ENCODE measurements around the gene CCR9. TPM values are rescaled to one million over a fixed set of nuclear protein-coding genes. Genes with fewer than 3 reads are reported as not detected.

The CCR9 gene
- total RNA-seq, 1 donor from 2014 or later = not detected

- peak; percentile 87 for ATAC-seq
Measured at GRCh38 chr3:45938864-45939263, 52.5 kb downstream of the CCR9 start.

DNA sequence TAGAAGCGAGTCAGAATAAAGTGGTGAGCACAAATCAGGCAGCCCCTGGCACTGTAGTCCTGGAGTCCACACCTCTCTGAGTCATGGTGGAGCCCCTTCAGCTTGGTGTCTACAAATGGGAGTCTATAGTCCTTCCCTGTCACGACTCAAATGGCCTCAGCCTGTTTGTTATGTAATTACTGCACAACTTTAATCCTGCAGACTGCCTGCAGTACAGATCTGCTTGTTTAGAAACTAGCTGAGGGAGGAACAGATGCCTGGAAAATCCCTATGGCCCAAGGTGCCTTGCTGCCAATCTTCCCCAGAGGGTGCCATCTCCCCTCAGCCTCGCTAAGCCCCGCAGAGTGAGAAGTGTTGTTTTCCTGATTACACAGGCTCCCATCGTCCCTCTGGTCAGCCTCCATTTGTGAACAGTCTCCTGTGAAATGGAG lies 53.0 kb downstream of the CCR9 start:
- no peak for ATAC-seq

GRCh38 chr3:45940004-45940780 lies 53.8 kb downstream of the CCR9 start:
- ATAC-seq = no peak

DNA sequence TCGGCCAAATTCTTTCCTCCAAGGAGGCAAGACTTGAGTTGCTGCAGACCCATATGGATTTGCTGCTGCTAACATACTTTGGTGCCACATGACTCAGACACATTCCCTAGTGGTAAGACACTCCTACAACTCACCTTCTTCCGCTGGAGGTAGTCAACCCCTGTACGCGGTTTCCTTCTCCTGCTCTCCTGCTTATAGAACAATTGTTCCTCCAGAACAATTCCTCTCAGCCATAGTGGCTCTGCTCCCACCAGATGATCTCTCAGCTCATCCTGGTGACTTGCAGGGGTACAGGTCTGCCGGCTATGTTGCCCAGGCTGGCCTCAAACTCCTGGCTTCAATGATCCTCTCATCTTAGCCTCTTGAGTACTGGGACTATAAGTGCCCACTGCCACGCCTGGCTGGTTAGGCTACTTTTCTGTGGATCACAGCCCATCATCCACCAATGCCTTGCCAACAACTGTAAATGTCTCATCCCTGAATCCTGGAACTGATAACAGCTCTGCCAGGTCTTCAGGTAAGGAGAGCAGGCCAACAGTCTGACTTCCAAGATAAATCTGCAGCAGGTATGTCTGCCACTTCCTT lies 54.5 kb downstream of the CCR9 start:
- no peak for ATAC-seq

DNA sequence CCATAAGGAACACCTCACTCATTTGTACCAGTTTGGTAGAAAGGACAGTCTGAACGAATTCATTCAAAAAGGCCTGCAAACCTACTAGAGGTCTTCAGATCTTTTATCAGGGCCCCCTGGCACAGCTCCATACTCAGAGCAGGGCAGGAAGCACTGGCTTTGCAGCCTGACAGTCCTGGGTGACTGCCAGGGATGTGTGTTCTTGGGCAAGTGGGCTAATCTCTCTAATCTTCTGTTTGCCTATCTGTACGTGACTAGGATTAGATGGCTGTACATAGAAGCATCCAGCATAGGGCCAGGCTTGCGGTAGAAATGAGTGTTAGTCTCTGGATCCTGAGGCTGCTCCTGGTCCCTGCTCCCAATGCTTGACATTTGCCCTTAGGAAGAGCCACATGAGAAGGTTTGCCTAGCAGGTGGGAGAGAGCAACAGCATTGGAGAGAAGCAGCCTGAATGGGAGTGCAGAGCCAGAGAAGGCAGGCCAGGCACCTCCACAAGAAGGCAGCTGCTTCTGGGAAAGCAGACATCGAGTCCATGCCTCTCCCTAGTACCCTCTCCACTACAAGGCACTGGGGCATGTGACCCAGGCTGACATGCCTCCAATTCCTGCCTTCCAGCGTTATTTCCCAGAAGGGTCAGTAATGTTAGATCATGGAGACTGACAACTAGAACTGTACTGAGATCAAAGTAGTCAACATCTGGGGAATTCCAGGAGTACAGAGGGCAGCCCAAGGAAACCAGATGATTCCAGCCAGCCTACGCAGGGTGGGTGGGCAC lies 55.9 kb downstream of the CCR9 start:
- no peak for ATAC-seq

GRCh38 chr3:45943207-45943846 lies 57.0 kb downstream of the CCR9 start, which contains the start of gene CXCR6:
TSS of gene CXCR6 (plus strand) at chr3:45943464. CDS start at chr3:45946482, 3,018 bp downstream.
- no peak for ATAC-seq

- no peak for ATAC-seq
Measured at GRCh38 chr3:45944830-45945620, 58.7 kb downstream of the CCR9 start.

DNA sequence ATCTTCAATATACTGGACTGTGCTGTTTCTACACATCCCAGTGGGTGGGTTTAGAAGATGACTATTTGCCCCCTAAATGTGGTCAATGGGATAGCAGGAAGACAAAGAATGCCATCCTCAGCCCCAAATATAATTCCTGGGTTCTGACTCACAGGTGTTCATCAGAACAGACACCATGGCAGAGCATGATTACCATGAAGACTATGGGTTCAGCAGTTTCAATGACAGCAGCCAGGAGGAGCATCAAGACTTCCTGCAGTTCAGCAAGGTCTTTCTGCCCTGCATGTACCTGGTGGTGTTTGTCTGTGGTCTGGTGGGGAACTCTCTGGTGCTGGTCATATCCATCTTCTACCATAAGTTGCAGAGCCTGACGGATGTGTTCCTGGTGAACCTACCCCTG lies 60.0 kb downstream of the CCR9 start:
- no peak for ATAC-seq

GRCh38 chr3:45946875-45947274 lies 60.5 kb downstream of the CCR9 start:
- ATAC-seq = no peak

- ATAC-seq = no peak
Measured at GRCh38 chr3:45947361-45947760, 61.0 kb downstream of the CCR9 start.

GRCh38 chr3:45948311-45948781 lies 62.0 kb downstream of the CCR9 start:
- ATAC-seq = no peak

DNA sequence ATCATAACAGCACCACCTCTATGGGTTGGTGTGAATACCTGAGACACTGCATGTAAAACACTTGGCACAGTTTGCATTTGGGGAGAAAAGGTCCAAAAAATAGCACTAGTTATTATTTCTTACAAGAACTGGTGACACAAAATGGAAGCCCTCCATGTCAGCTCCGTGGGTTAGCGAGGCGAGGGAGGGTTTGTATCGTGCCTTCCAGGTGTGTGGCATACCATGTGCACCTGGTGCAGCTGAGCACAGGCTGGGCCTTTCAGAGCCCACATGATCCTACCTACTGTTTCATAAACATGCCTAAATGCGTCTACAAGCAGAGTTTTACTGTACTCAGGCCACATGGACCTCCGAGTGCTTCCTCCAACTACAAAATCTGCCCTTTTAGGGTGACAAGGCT lies 62.5 kb downstream of the CCR9 start:
- no peak for ATAC-seq

DNA sequence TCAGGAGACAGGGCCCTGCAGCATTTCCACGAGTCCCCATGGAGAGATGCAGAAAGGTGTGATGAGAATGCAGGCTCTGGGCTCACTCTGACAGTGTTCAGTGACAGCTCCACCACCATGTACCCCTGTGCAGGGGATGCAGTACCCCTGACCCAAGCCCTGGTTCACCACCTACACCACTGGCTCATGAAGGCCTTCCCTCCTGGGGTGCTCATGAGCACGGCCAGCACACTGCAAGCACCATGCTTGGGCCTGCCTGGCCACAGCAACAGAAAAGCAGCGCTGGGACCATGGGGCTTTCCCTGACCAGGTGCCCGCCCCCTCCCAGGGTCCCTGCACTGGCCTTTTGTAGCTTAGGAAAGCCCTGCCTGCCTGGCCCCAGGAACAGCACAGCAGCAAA lies 63.1 kb downstream of the CCR9 start:
- no peak for ATAC-seq

GRCh38 chr3:45950131-45950530 lies 63.8 kb downstream of the CCR9 start:
- no peak for ATAC-seq

DNA sequence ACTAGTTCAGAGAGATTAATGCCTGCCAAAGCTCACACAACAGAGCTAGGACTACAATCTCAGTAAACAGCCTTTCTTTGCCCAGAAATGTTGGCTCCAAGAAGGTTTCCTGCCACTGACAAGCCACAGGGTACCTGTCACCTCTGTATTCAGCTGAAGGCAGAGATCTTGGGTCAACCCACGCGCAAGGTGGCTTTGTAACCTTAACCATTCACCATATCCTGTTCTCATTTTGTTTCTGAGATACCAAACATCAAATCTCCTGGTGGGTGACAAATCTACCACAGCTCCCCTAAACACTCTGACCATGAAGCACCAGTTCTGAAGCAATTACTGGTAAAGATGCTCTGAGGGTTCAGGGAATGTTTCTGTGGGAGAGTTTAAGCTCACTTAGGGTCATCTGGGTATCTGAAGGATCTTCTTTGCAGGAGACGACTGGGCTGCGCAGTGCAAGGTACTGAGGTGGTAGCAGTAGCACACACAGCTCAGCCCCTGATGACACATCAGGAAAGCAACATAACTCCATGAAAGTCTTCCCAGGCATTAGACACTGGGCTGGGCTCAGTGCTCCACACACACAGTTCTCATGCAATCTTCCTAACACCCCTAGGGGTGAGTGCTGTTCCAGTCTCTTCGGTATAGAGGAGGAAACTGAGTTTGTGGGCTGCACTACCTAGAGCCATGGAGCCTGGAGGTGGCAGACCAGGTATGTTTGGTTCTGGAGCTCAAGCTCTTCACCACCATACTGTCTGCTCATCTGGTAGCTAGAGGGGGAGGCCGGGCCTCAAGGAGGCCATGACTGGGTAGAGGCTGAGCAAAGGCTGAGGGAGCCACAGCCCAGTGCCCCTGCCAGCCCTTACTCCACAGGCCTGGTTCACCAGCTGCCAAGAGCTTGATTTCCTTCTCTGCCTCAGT lies 64.6 kb downstream of the CCR9 start:
- peak; percentile 14 for ATAC-seq

- ATAC-seq = no peak
Measured at GRCh38 chr3:45951946-45952345, 65.6 kb downstream of the CCR9 start.

- no peak for ATAC-seq
Measured at GRCh38 chr3:45952456-45952855, 66.1 kb downstream of the CCR9 start.

Data from esophagus mucosa (tissue), 1 donor.